Parathyroid adenoma (tissue), 2 donors: ENCODE measurements around the gene PRND.

Source experiments
- H2AFZ ChIP-seq: fragments of 300-600 bp; sonication (generic); one replicate; pipeline ENCODE4 v1.7.0; 2017; ENCODE audit warnings: antibody characterized with exemption, mild to moderate bottlenecking
- H3K27ac ChIP-seq: fragments of 300-600 bp; sonication (generic); one replicate; pipeline ENCODE4 v1.7.0; 2017
- H3K27me3 ChIP-seq: fragments of 300-600 bp; sonication (generic); one replicate; pipeline ENCODE4 v1.7.0; 2017; ENCODE audit warnings: low read length; ENCODE audit not compliant: control insufficient read depth, insufficient read depth
- H3K36me3 ChIP-seq: fragments of 300-600 bp; sonication (generic); one replicate; pipeline ENCODE4 v1.7.0; 2017; ENCODE audit warnings: low read length; ENCODE audit not compliant: control insufficient read depth, insufficient read depth
- H3K4me1 ChIP-seq: fragments of 300-600 bp; sonication (generic); one replicate; pipeline ENCODE4 v1.7.0; 2017; ENCODE audit warnings: control low read depth
- H3K4me2 ChIP-seq: fragments of 300-600 bp; sonication (generic); one replicate; pipeline ENCODE4 v1.7.0; 2017; ENCODE audit warnings: low read length
- H3K4me3 ChIP-seq: fragments of 300-600 bp; sonication (generic); one replicate; pipeline ENCODE4 v1.7.0; 2017; ENCODE audit warnings: low read depth, low read length
- H3K79me2 ChIP-seq: fragments of 300-600 bp; sonication (generic); one replicate; pipeline ENCODE4 v1.7.0; 2017; ENCODE audit warnings: control low read depth
- H3K9ac ChIP-seq: fragments of 300-600 bp; sonication (generic); one replicate; pipeline ENCODE4 v1.7.0; 2017; ENCODE audit warnings: mild to moderate bottlenecking
- H3K9me3 ChIP-seq: fragments of 300-600 bp; sonication (generic); one replicate; pipeline ENCODE4 v1.7.0; 2017; ENCODE audit warnings: low read length; ENCODE audit not compliant: control insufficient read depth
- CTCF ChIP-seq: fragments of 300-600 bp; sonication (generic); IDR thresholded peaks from one replicate; pipeline ENCODE4 v1.7.0; 2017; ENCODE audit warnings: antibody characterized with exemption, mild to moderate bottlenecking
- donor health status: primary hyperparathyroidism.

Gene PRND

GRCh38 chr20:4697189-4697830, 24.4 kb upstream of the PRND start:
- Histone ChIP-seq H3K4me1 (no peaks in the 10 kb centered on the region), H3K9ac (no peak overlapping the region), H3K36me3 (no peaks in the 10 kb centered on the region), H3K27me3 (no peaks in the 10 kb centered on the region), H2AFZ (no peak overlapping the region), H3K4me2 (no peak overlapping the region), H3K4me3 (no peak overlapping the region), H3K9me3 (no peaks in the 10 kb centered on the region), H3K79me2 (peaks cover 3% of the 10 kb centered on the region), H3K27ac (no peak overlapping the region)
- no peak for TF ChIP-seq CTCF

- no peaks in the 10 kb centered on the region for H3K9me3 ChIP-seq
- no peak overlapping the region for H3K9ac ChIP-seq
- H2AFZ ChIP-seq: no peak overlapping the region
- H3K27me3 ChIP-seq: no peaks in the 10 kb centered on the region
- no peak overlapping the region for H3K4me2 ChIP-seq
- H3K27ac ChIP-seq: no peak overlapping the region
- no peak for TF ChIP-seq CTCF
- no peaks in the 10 kb centered on the region for H3K36me3 ChIP-seq
- peaks cover 3% of the 10 kb centered on the region for H3K79me2 ChIP-seq
- no peak overlapping the region for H3K4me3 ChIP-seq
- no peaks in the 10 kb centered on the region for H3K4me1 ChIP-seq
Observed at GRCh38 chr20:4697831-4698221, 23.9 kb upstream of the PRND start.

GRCh38 chr20:4699216-4699615, 22.5 kb upstream of the PRND start:
- no peak for TF ChIP-seq CTCF
- Histone ChIP-seq H3K9me3 (no peaks in the 10 kb centered on the region), H3K4me1 (no peaks in the 10 kb centered on the region), H3K9ac (no peak overlapping the region), H2AFZ (no peak overlapping the region), H3K27ac (no peak overlapping the region), H3K4me2 (no peak overlapping the region), H3K36me3 (no peaks in the 10 kb centered on the region), H3K4me3 (no peak overlapping the region), H3K27me3 (no peaks in the 10 kb centered on the region), H3K79me2 (peaks cover 3% of the 10 kb centered on the region)

- Histone ChIP-seq H3K4me3 (no peak overlapping the region), H3K36me3 (no peaks in the 10 kb centered on the region), H2AFZ (no peak overlapping the region), H3K9me3 (no peaks in the 10 kb centered on the region), H3K9ac (no peak overlapping the region), H3K4me2 (no peak overlapping the region), H3K27ac (no peak overlapping the region), H3K79me2 (peaks cover 3% of the 10 kb centered on the region), H3K27me3 (no peaks in the 10 kb centered on the region), H3K4me1 (no peaks in the 10 kb centered on the region)
- no peak for TF ChIP-seq CTCF
Observed at GRCh38 chr20:4699957-4700356, 21.8 kb upstream of the PRND start.

- H3K36me3 ChIP-seq: no peaks in the 10 kb centered on the region
- H3K27ac ChIP-seq: no peak overlapping the region
- H3K4me3 ChIP-seq: no peak overlapping the region
- H3K27me3 ChIP-seq: no peaks in the 10 kb centered on the region
- H3K9ac ChIP-seq: no peak overlapping the region
- no peaks in the 10 kb centered on the region for H3K9me3 ChIP-seq
- no peak for TF ChIP-seq CTCF
- H3K79me2 ChIP-seq: no peaks in the 10 kb centered on the region
- H3K4me2 ChIP-seq: no peak overlapping the region
- H3K4me1 ChIP-seq: no peaks in the 10 kb centered on the region
- H2AFZ ChIP-seq: no peak overlapping the region
Observed at GRCh38 chr20:4702562-4703280, 19.0 kb upstream of the PRND start.
